ENCODE measurements around the gene AGTRAP. TPM values are rescaled to one million over a fixed set of nuclear protein-coding genes. Genes with fewer than 3 reads are reported as not detected.

Gene AGTRAP
- polyA plus RNA-seq, 3 donors, result 420 to 938 (median 842) TPM

- peak overlapping the region in 4 of 7 donors; percentile 79 to 91 (median 82) for H3K27ac Mint-ChIP-seq
These were observed 5.5 kb downstream of the AGTRAP start for GRCh38 chr1:11741482-11741881.

GRCh38 chr1:11741919-11742558 is 6.1 kb downstream of the AGTRAP start:
- Histone ChIP-seq H3K27me3 (ENCODE audit: control insufficient read depth in 2 of 2, insufficient read depth in 2 of 2, low read length in 2 of 2) (no peaks in the 10 kb centered on the region), H3K9me3 (replicated peaks in 1 of 2; ENCODE audit: control insufficient read depth in 1 of 2, insufficient read depth in 1 of 2, low read length in 2 of 2) (no peaks in the 10 kb centered on the region), H3K79me2 (ENCODE audit: insufficient read depth, low read length) (peaks cover 98% of the 10 kb centered on the region), H3K4me1 (ENCODE audit: control insufficient read depth in 1 of 2, insufficient read depth in 2 of 2, low read length in 2 of 2) (peaks cover 52 to 71% of the 10 kb centered on the region in 2 donors), H3K27ac (ENCODE audit: low read depth in 1 of 2, low read length in 2 of 2) (peak overlapping the region in 1 of 2 donors; percentile 98), H3K4me3 (replicated peaks in 1 of 3; ENCODE audit: low read depth in 2 of 3, low read length in 3 of 3) (no peak overlapping the region), H3K36me3 (replicated peaks in 1 of 2; ENCODE audit: control insufficient read depth in 1 of 2, insufficient read depth in 2 of 2, low read length in 2 of 2) (peaks cover 31 to 51% of the 10 kb centered on the region in 2 donors), H2AFZ (ENCODE audit: insufficient read depth, low read depth, low read length, poor library complexity, severe bottlenecking) (no peak overlapping the region), H3K4me2 (replicated peaks; ENCODE audit: extremely low read depth, low read length, poor library complexity, severe bottlenecking) (no peak overlapping the region), H4K20me1 (ENCODE audit: insufficient read depth, low read length) (peaks cover 74% of the 10 kb centered on the region), H3K9ac (ENCODE audit: insufficient read depth, low read length, poor library complexity, severe bottlenecking) (no peak overlapping the region)
- intact Hi-C loops (cut with micrococcal nuclease), result loop anchor here in 1 of 2 donors (2.0 kb wide), 1 partner anchor 43 kb away; no protein-coding TSS in a partner anchor
- peaks cover 0 to 1% (median 0%) of the 10 kb centered on the region in 3 donors for H3K27me3 Mint-ChIP-seq (ENCODE audit: low read depth in 3 of 3)
- TF ChIP-seq, protein P1, sequence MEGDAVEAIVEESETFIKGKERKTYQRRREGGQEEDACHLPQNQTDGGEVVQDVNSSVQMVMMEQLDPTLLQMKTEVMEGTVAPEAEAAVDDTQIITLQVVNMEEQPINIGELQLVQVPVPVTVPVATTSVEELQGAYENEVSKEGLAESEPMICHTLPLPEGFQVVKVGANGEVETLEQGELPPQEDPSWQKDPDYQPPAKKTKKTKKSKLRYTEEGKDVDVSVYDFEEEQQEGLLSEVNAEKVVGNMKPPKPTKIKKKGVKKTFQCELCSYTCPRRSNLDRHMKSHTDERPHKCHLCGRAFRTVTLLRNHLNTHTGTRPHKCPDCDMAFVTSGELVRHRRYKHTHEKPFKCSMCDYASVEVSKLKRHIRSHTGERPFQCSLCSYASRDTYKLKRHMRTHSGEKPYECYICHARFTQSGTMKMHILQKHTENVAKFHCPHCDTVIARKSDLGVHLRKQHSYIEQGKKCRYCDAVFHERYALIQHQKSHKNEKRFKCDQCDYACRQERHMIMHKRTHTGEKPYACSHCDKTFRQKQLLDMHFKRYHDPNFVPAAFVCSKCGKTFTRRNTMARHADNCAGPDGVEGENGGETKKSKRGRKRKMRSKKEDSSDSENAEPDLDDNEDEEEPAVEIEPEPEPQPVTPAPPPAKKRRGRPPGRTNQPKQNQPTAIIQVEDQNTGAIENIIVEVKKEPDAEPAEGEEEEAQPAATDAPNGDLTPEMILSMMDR (IDR thresholded peaks at IDR 0.05), result no peak
- 93% methylated on average over 2 of the region's 5 CpGs for WGBS (ENCODE audit: insufficient coverage)
- peaks cover 85% of the 10 kb centered on the region for H3K4me1 Mint-ChIP-seq
- no peak for DNase-seq
- H3K27ac Mint-ChIP-seq, result peak overlapping the region in 5 of 7 donors; percentile 7 to 84 (median 31)
- H3K36me3 Mint-ChIP-seq, result peaks cover 47 to 72% of the 10 kb centered on the region in 2 donors
- H3K4me3 Mint-ChIP-seq, result peak overlapping the region in 1 of 2 donors; percentile 16
- H3K9me3 Mint-ChIP-seq, result no peaks in the 10 kb centered on the region

More at GRCh38 chr1:11741482-11741881, 5.5 kb downstream of the AGTRAP start:
- WGBS (ENCODE audit: insufficient coverage), result no CpG with 5 or more reads among the region's 4 CpGs
- peaks cover 0 to 1% (median 0%) of the 10 kb centered on the region in 3 donors for H3K27me3 Mint-ChIP-seq (ENCODE audit: low read depth in 3 of 3)
- TF ChIP-seq, protein P1 (IDR thresholded peaks at IDR 0.05), result no peak
- Histone ChIP-seq H3K4me3 (replicated peaks in 1 of 3; ENCODE audit: low read depth in 2 of 3, low read length in 3 of 3) (peak overlapping the region in 1 of 3 experiments; percentile 93), H4K20me1 (ENCODE audit: insufficient read depth, low read length) (peaks cover 68% of the 10 kb centered on the region), H3K4me1 (ENCODE audit: control insufficient read depth in 1 of 2, insufficient read depth in 2 of 2, low read length in 2 of 2) (peaks cover 56 to 76% of the 10 kb centered on the region in 2 donors), H2AFZ (ENCODE audit: insufficient read depth, low read depth, low read length, poor library complexity, severe bottlenecking) (no peak overlapping the region), H3K27ac (ENCODE audit: low read depth in 1 of 2, low read length in 2 of 2) (peak overlapping the region; percentile 98), H3K9me3 (replicated peaks in 1 of 2; ENCODE audit: control insufficient read depth in 1 of 2, insufficient read depth in 1 of 2, low read length in 2 of 2) (no peaks in the 10 kb centered on the region), H3K36me3 (replicated peaks in 1 of 2; ENCODE audit: control insufficient read depth in 1 of 2, insufficient read depth in 2 of 2, low read length in 2 of 2) (peaks cover 25 to 46% of the 10 kb centered on the region in 2 donors), H3K9ac (ENCODE audit: insufficient read depth, low read length, poor library complexity, severe bottlenecking) (peak overlapping the region; percentile 29), H3K79me2 (ENCODE audit: insufficient read depth, low read length) (peaks cover 93% of the 10 kb centered on the region), H3K4me2 (replicated peaks; ENCODE audit: extremely low read depth, low read length, poor library complexity, severe bottlenecking) (peak overlapping the region; percentile 77), H3K27me3 (ENCODE audit: control insufficient read depth in 2 of 2, insufficient read depth in 2 of 2, low read length in 2 of 2) (no peaks in the 10 kb centered on the region)
- H3K9me3 Mint-ChIP-seq, result no peaks in the 10 kb centered on the region
- peaks cover 41 to 66% of the 10 kb centered on the region in 2 donors for H3K36me3 Mint-ChIP-seq
- intact Hi-C loops (cut with micrococcal nuclease), result loop anchor here in 1 of 2 donors (2.0 kb wide), 1 partner anchor 43 kb away; no protein-coding TSS in a partner anchor
- no peak overlapping the region for H3K4me3 Mint-ChIP-seq
- peaks cover 83% of the 10 kb centered on the region for H3K4me1 Mint-ChIP-seq
- no peak for DNase-seq

All from CD14-positive monocyte (primary cell).